ENCODE measurements around the gene SPRR1B.

Gene SPRR1B

DNA sequence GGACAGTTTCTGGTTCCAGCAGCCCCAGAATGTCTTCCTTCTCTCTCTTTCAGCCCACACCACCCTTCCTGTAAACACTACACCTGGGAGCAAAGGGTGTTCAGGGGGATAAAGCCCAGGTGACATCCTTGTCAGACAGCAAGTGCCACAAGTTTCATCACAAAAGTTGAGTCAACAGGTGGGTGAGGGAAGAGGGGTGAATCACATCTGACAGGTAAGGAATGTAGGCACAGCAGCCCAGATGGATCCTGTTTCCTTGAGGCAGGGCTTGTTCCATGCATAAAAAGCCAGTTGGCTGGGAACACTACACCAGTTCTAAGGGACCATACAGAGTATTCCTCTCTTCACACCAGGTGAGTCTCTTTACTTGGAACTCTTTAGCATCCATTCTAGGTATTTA, at the start of gene SPRR1B:
Gene SPRR1B, plus strand, starts transcription at position 309 of the 400 bp plus-strand sequence. CDS start 1,143 bp downstream, outside the sequence.
- Histone ChIP-seq H3K36me3 (ENCODE audit: control insufficient read depth, insufficient read depth, low read length) (no peaks in the 10 kb centered on the region), H3K9ac (ENCODE audit: low read depth, low read length) (no peak within 1 kb of the TSS), H3K9me3 (ENCODE audit: control insufficient read depth, insufficient read depth, low read length) (no peaks in the 10 kb centered on the region), H3K4me3 (ENCODE audit: low read depth, low read length) (no peak within 1 kb of the TSS), H3K27ac (ENCODE audit: low read depth, low read length) (no peak within 1 kb of the TSS), H3K27me3 (ENCODE audit: control insufficient read depth, insufficient read depth, low read length) (no peaks in the 10 kb centered on the region), H3K4me1 (ENCODE audit: control insufficient read depth, insufficient read depth, low read length) (peaks cover 3% of the 10 kb centered on the region; the same call in 1 of the 2 replicates)

- Histone ChIP-seq H3K4me3 (ENCODE audit: low read depth, low read length) (no peak overlapping the region), H3K4me1 (ENCODE audit: control insufficient read depth, insufficient read depth, low read length) (no peaks in the 10 kb centered on the region), H3K9me3 (ENCODE audit: control insufficient read depth, insufficient read depth, low read length) (no peaks in the 10 kb centered on the region; the same call in 1 of the 2 replicates), H3K9ac (ENCODE audit: low read depth, low read length) (no peak overlapping the region), H3K27ac (ENCODE audit: low read depth, low read length) (no peak overlapping the region), H3K27me3 (ENCODE audit: control insufficient read depth, insufficient read depth, low read length) (peaks cover 2% of the 10 kb centered on the region; the same call in 1 of the 2 replicates), H3K36me3 (ENCODE audit: control insufficient read depth, insufficient read depth, low read length) (no peaks in the 10 kb centered on the region)
These were observed 48.9 kb upstream of the SPRR1B start for GRCh38 chr1:152982076-152982475.

DNA sequence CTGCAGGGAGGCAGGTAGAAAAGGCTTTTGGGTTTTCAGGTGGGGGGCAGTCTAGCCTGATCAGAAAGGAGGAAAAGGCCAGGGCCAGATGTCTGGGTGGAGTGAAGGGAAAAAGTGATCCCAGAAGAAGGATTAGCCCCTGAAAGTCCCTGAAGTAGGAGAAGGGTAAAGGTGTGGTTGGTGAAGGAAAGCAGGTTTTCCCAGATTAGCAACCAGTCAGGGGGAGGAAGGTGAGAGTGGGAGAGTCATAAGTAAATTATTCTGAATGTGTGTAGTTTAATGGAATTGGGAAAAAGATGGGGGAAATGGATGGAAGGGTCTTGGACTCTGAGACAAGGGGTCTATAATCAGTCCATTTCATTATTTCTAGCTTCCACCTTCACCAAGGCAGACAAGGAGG, 47.8 kb upstream of the SPRR1B start:
- H3K4me1 ChIP-seq (ENCODE audit: control insufficient read depth, insufficient read depth, low read length), result no peaks in the 10 kb centered on the region
- H3K4me3 ChIP-seq (ENCODE audit: low read depth, low read length), result no peak overlapping the region
- H3K27ac ChIP-seq (ENCODE audit: low read depth, low read length), result no peak overlapping the region
- H3K9me3 ChIP-seq (ENCODE audit: control insufficient read depth, insufficient read depth, low read length), result no peaks in the 10 kb centered on the region; the same call in 1 of the 2 replicates
- H3K9ac ChIP-seq (ENCODE audit: low read depth, low read length), result no peak overlapping the region
- H3K27me3 ChIP-seq (ENCODE audit: control insufficient read depth, insufficient read depth, low read length), result no peaks in the 10 kb centered on the region
- H3K36me3 ChIP-seq (ENCODE audit: control insufficient read depth, insufficient read depth, low read length), result no peaks in the 10 kb centered on the region

- Histone ChIP-seq H3K27me3 (ENCODE audit: control insufficient read depth, insufficient read depth, low read length) (no peaks in the 10 kb centered on the region), H3K27ac (ENCODE audit: low read depth, low read length) (no peak within 1 kb of the TSS), H3K9me3 (ENCODE audit: control insufficient read depth, insufficient read depth, low read length) (no peaks in the 10 kb centered on the region; the same call in 1 of the 2 replicates), H3K4me1 (ENCODE audit: control insufficient read depth, insufficient read depth, low read length) (no peaks in the 10 kb centered on the region), H3K4me3 (ENCODE audit: low read depth, low read length) (no peak within 1 kb of the TSS), H3K36me3 (ENCODE audit: control insufficient read depth, insufficient read depth, low read length) (no peaks in the 10 kb centered on the region), H3K9ac (ENCODE audit: low read depth, low read length) (no peak within 1 kb of the TSS)
These were observed 47.3 kb upstream of the SPRR1B start, which contains the start of gene SPRR1A for GRCh38 chr1:152983743-152984142. SPRR1A (plus strand) TSS chr1:152984081; CDS start chr1:152985231, 1,150 bp downstream.

DNA sequence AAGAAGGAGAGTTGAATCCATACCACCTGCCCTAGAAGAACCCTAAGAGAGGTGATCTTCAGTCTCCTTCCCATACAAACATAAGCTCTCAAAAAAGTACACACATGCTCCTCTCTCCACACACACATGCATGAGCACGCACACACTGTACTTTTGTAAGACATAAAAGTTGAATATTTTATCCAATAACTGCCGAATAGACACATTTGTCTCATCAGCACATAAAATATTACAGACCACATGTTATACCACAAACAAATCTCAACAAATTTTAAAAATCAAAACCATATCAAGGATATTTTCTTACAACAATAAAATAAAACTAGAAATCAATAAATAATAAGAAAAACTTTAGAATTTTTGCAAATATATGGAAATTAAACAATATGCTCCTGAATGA, 44.4 kb upstream of the SPRR1B start:
- no peak overlapping the region for H3K4me3 ChIP-seq (ENCODE audit: low read depth, low read length)
- H3K9ac ChIP-seq (ENCODE audit: low read depth, low read length), result no peak overlapping the region
- no peaks in the 10 kb centered on the region; the same call in 1 of the 2 replicates for H3K9me3 ChIP-seq (ENCODE audit: control insufficient read depth, insufficient read depth, low read length)
- no peak overlapping the region for H3K27ac ChIP-seq (ENCODE audit: low read depth, low read length)
- H3K4me1 ChIP-seq (ENCODE audit: control insufficient read depth, insufficient read depth, low read length), result no peaks in the 10 kb centered on the region
- no peaks in the 10 kb centered on the region for H3K36me3 ChIP-seq (ENCODE audit: control insufficient read depth, insufficient read depth, low read length)
- H3K27me3 ChIP-seq (ENCODE audit: control insufficient read depth, insufficient read depth, low read length), result no peaks in the 10 kb centered on the region

DNA sequence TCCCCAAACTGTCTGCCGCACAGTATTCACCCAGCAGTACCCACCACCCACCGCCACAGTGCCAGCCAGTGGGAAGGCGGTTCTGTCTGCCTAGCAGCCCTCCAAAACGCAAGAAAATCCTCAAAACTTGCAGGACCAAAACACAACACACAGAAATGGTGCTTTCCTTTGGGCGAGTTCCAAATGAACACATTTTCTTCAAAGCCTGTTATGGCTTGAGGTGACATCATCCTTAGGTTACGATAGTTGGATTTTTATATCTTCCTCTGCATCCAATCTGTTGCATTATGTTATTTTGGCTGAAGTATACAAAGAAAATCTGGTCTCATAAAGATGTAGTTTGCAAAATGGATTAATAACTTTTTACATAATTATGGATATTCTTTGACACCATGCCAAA, 37.8 kb upstream of the SPRR1B start:
- Histone ChIP-seq H3K36me3 (ENCODE audit: control insufficient read depth, insufficient read depth, low read length) (no peaks in the 10 kb centered on the region), H3K9me3 (ENCODE audit: control insufficient read depth, insufficient read depth, low read length) (0 out of 2 replicates have a peak, but pooled peaks cover 6% of the 10 kb centered on the region), H3K27me3 (ENCODE audit: control insufficient read depth, insufficient read depth, low read length) (no peaks in the 10 kb centered on the region), H3K4me3 (ENCODE audit: low read depth, low read length) (no peak overlapping the region), H3K9ac (ENCODE audit: low read depth, low read length) (no peak overlapping the region), H3K27ac (ENCODE audit: low read depth, low read length) (no peak overlapping the region), H3K4me1 (ENCODE audit: control insufficient read depth, insufficient read depth, low read length) (0 out of 2 replicates have a peak, but pooled peaks cover 9% of the 10 kb centered on the region)

GRCh38 chr1:152995842-152996241, 35.2 kb upstream of the SPRR1B start:
- no peak overlapping the region for H3K9ac ChIP-seq (ENCODE audit: low read depth, low read length)
- H3K27ac ChIP-seq (ENCODE audit: low read depth, low read length), result no peak overlapping the region
- no peaks in the 10 kb centered on the region for H3K27me3 ChIP-seq (ENCODE audit: control insufficient read depth, insufficient read depth, low read length)
- peaks cover 9% of the 10 kb centered on the region; the same call in 1 of the 2 replicates for H3K9me3 ChIP-seq (ENCODE audit: control insufficient read depth, insufficient read depth, low read length)
- no peaks in the 10 kb centered on the region for H3K36me3 ChIP-seq (ENCODE audit: control insufficient read depth, insufficient read depth, low read length)
- H3K4me1 ChIP-seq (ENCODE audit: control insufficient read depth, insufficient read depth, low read length), result 0 out of 2 replicates have a peak, but pooled peaks cover 9% of the 10 kb centered on the region
- no peak overlapping the region for H3K4me3 ChIP-seq (ENCODE audit: low read depth, low read length)

- 0 out of 2 replicates have a peak, but pooled peaks cover 9% of the 10 kb centered on the region for H3K4me1 ChIP-seq (ENCODE audit: control insufficient read depth, insufficient read depth, low read length)
- no peak overlapping the region for H3K27ac ChIP-seq (ENCODE audit: low read depth, low read length)
- peaks cover 9% of the 10 kb centered on the region; the same call in 1 of the 2 replicates for H3K9me3 ChIP-seq (ENCODE audit: control insufficient read depth, insufficient read depth, low read length)
- no peak overlapping the region for H3K9ac ChIP-seq (ENCODE audit: low read depth, low read length)
- H3K27me3 ChIP-seq (ENCODE audit: control insufficient read depth, insufficient read depth, low read length), result no peaks in the 10 kb centered on the region
- no peak overlapping the region for H3K4me3 ChIP-seq (ENCODE audit: low read depth, low read length)
- H3K36me3 ChIP-seq (ENCODE audit: control insufficient read depth, insufficient read depth, low read length), result no peaks in the 10 kb centered on the region
These were observed 34.2 kb upstream of the SPRR1B start for GRCh38 chr1:152996633-152997400.

DNA sequence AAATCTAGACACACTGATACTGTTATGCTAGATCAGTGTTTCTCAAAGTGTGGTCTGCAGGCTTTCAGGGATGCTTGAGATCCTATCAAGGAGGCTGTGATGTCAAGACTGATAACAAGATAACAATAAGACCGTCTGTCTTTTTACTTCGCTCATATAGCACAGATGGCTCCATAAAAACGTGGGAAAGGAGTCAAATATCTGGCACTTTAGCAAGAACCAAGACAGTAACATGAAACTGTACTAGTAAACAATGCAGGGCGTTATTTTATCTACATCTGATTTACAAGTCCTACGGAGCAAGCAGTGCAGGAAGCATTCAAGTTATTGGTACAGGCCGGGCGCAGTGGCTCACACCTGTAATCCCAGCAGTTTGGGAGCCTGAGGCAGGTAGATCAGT, 33.1 kb upstream of the SPRR1B start:
- H3K36me3 ChIP-seq (ENCODE audit: control insufficient read depth, insufficient read depth, low read length), result no peaks in the 10 kb centered on the region
- H3K4me3 ChIP-seq (ENCODE audit: low read depth, low read length), result no peak overlapping the region
- H3K27me3 ChIP-seq (ENCODE audit: control insufficient read depth, insufficient read depth, low read length), result no peaks in the 10 kb centered on the region
- 0 out of 2 replicates have a peak, but pooled peaks cover 9% of the 10 kb centered on the region for H3K4me1 ChIP-seq (ENCODE audit: control insufficient read depth, insufficient read depth, low read length)
- H3K27ac ChIP-seq (ENCODE audit: low read depth, low read length), result no peak overlapping the region
- H3K9ac ChIP-seq (ENCODE audit: low read depth, low read length), result no peak overlapping the region
- peaks cover 9% of the 10 kb centered on the region; the same call in 1 of the 2 replicates for H3K9me3 ChIP-seq (ENCODE audit: control insufficient read depth, insufficient read depth, low read length)

- H3K4me1 ChIP-seq (ENCODE audit: control insufficient read depth, insufficient read depth, low read length), result 0 out of 2 replicates have a peak, but pooled peaks cover 9% of the 10 kb centered on the region
- no peak overlapping the region for H3K4me3 ChIP-seq (ENCODE audit: low read depth, low read length)
- H3K27me3 ChIP-seq (ENCODE audit: control insufficient read depth, insufficient read depth, low read length), result no peaks in the 10 kb centered on the region
- H3K9ac ChIP-seq (ENCODE audit: low read depth, low read length), result no peak overlapping the region
- no peak overlapping the region for H3K27ac ChIP-seq (ENCODE audit: low read depth, low read length)
- peaks cover 9% of the 10 kb centered on the region; the same call in 1 of the 2 replicates for H3K9me3 ChIP-seq (ENCODE audit: control insufficient read depth, insufficient read depth, low read length)
- H3K36me3 ChIP-seq (ENCODE audit: control insufficient read depth, insufficient read depth, low read length), result no peaks in the 10 kb centered on the region
These were observed 32.5 kb upstream of the SPRR1B start for GRCh38 chr1:152998476-152998875.

GRCh38 chr1:152999818-153000217, 31.2 kb upstream of the SPRR1B start:
- no peaks in the 10 kb centered on the region for H3K27me3 ChIP-seq (ENCODE audit: control insufficient read depth, insufficient read depth, low read length)
- 0 out of 2 replicates have a peak, but pooled peaks cover 9% of the 10 kb centered on the region for H3K4me1 ChIP-seq (ENCODE audit: control insufficient read depth, insufficient read depth, low read length)
- H3K4me3 ChIP-seq (ENCODE audit: low read depth, low read length), result no peak overlapping the region
- H3K36me3 ChIP-seq (ENCODE audit: control insufficient read depth, insufficient read depth, low read length), result no peaks in the 10 kb centered on the region
- peaks cover 9% of the 10 kb centered on the region; the same call in 1 of the 2 replicates for H3K9me3 ChIP-seq (ENCODE audit: control insufficient read depth, insufficient read depth, low read length)
- no peak overlapping the region for H3K9ac ChIP-seq (ENCODE audit: low read depth, low read length)
- H3K27ac ChIP-seq (ENCODE audit: low read depth, low read length), result no peak overlapping the region

All from HUES48 (cell line).